SHP77 (cell line): Measurements from ENCODE around the gene PIP4P1.
"Not testable (repeated sequence)": the region's sequence is repeated elsewhere in the genome, so short reads cannot be mapped to it uniquely, and the experiment has no call there.

Experiments used
- DNase-seq, 2 experiments: peaks; one replicate each; lab custom pipeline; 2025; lab: John Stamatoyannopoulos, UW

Gene PIP4P1

GRCh38 chr14:20461225-20462141 lies at the start of gene PIP4P1:
PIP4P1 (minus strand) TSS chr14:20461434; CDS start chr14:20461325, 109 bp downstream.
- peak; percentile 100 for DNase-seq

- no peak for DNase-seq
Observed at GRCh38 chr14:20508367-20508766, 47.1 kb upstream of the PIP4P1 start.

GRCh38 chr14:20507537-20507936 lies 46.3 kb upstream of the PIP4P1 start:
- not testable (repeated sequence) for DNase-seq

GRCh38 chr14:20506752-20507151 lies 45.5 kb upstream of the PIP4P1 start:
- DNase-seq: not testable (repeated sequence)

GRCh38 chr14:20506276-20506675 lies 45.0 kb upstream of the PIP4P1 start:
- not testable (repeated sequence) for DNase-seq

- no peak for DNase-seq
Observed at GRCh38 chr14:20503898-20504297, 42.7 kb upstream of the PIP4P1 start.

GRCh38 chr14:20501346-20501745 lies 40.1 kb upstream of the PIP4P1 start:
- no peak for DNase-seq

GRCh38 chr14:20499881-20500280 lies 38.6 kb upstream of the PIP4P1 start:
- DNase-seq: no peak

GRCh38 chr14:20499108-20499507 lies 37.9 kb upstream of the PIP4P1 start:
- no peak for DNase-seq

GRCh38 chr14:20498622-20499021 lies 37.4 kb upstream of the PIP4P1 start:
- DNase-seq: no peak

- no peak for DNase-seq
Observed at GRCh38 chr14:20494935-20495766, 33.9 kb upstream of the PIP4P1 start.

- no peak for DNase-seq
Observed at GRCh38 chr14:20493634-20494033, 32.4 kb upstream of the PIP4P1 start.

GRCh38 chr14:20492486-20492885 lies 31.3 kb upstream of the PIP4P1 start:
- DNase-seq: no peak

GRCh38 chr14:20490563-20490962 lies 29.3 kb upstream of the PIP4P1 start:
- DNase-seq: no peak

GRCh38 chr14:20489093-20489994 lies 28.1 kb upstream of the PIP4P1 start:
- no peak for DNase-seq

- no peak for DNase-seq
Observed at GRCh38 chr14:20487396-20487725, 26.1 kb upstream of the PIP4P1 start.

- DNase-seq: no peak
Observed at GRCh38 chr14:20486684-20487395, 25.6 kb upstream of the PIP4P1 start.

- no peak for DNase-seq
Observed at GRCh38 chr14:20485900-20486299, 24.7 kb upstream of the PIP4P1 start.

GRCh38 chr14:20482382-20482781 lies 21.1 kb upstream of the PIP4P1 start:
- no peak for DNase-seq

- DNase-seq: no peak
Observed at GRCh38 chr14:20478894-20479293, 17.7 kb upstream of the PIP4P1 start.

- DNase-seq: no peak
Observed at GRCh38 chr14:20477211-20477876, 16.1 kb upstream of the PIP4P1 start.
